ENCODE measurements around the gene HLA-F.

DNA sequence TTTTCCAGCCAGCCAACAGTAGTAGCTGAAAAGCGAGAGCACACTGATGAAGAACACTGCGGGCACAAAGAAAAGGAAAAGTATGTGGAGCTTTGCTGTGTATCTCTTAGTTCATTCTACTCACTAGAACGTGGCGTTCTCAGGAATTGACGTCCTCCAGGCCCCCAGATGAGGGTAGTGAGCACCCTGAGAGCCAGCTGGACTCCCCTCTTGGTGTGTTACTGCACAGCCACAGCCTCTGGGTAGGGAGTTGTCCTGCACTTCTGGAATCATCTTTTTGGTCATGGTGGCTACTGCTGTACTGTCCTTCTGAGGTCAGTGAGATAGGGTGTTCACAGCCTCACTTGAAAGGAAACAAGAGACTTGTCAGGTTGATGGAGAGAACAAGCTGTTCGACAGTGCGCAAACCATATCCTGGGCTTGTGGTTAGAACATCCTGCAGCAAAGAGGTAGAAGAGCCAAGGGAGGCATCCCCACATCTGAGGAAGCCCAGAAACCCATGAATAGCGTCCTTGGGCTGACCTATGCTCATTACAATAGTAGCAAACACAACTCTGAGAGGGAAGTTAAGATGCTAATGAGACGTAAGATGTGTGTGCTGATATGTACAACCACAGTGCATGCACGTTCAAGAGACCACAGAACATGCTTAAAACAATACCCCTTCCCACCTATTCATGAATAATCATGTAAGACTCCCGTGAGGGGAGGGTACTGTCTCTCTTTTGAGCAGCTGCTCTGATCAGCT lies 14.6 kb upstream of the HLA-F start:
- TF ChIP-seq, protein P1, sequence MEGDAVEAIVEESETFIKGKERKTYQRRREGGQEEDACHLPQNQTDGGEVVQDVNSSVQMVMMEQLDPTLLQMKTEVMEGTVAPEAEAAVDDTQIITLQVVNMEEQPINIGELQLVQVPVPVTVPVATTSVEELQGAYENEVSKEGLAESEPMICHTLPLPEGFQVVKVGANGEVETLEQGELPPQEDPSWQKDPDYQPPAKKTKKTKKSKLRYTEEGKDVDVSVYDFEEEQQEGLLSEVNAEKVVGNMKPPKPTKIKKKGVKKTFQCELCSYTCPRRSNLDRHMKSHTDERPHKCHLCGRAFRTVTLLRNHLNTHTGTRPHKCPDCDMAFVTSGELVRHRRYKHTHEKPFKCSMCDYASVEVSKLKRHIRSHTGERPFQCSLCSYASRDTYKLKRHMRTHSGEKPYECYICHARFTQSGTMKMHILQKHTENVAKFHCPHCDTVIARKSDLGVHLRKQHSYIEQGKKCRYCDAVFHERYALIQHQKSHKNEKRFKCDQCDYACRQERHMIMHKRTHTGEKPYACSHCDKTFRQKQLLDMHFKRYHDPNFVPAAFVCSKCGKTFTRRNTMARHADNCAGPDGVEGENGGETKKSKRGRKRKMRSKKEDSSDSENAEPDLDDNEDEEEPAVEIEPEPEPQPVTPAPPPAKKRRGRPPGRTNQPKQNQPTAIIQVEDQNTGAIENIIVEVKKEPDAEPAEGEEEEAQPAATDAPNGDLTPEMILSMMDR (IDR thresholded peaks at IDR 0.05) = no peak
- TF ChIP-seq POLR2A (IDR thresholded peaks at IDR 0.05) = no peak
